ENCODE measurements around the gene TMEM62.
"Not testable (repeated sequence)": the region's sequence is repeated elsewhere in the genome, so short reads cannot be mapped to it uniquely, and the experiment has no call there.

TMEM62 gene

DNA sequence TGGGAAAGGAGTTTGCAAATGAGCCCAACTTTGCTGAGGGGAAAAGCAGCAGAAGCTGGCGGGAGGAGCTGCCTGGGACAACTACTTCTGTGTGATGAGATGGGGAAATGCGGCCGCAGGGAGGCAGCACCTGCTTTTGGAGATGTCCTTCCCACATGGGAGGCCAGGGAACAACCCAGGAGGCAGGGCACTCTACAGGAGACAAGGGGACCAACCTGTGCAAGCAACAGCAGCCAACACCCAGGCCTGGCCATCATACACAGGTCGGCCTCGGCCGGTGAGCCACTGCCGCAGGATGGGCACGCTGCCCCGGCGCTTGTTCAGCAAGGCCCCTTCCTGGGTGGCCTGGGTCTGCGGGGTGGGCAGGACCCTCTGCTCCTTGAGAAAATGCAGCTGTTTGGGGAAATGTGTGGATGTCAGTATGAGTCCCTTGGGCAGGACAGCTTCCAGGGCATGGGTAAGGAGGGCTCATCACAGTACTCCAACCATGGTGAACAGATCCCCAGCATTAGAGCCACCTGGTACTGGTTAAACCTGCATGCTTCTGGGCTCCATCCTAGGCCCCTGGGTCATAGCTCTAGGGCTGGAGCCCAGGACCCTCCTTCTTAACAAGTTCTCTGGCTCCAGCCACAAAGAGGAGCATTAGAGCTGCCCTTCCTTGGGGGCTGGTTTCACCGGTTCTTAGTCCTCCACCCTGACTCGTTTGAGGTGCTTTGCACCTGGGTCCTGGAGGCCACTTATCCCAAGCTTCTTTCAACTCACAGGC, 75.9 kb downstream of the TMEM62 start:
- DNase-seq (ENCODE audit: low read depth, low spot score), result no peak

DNA sequence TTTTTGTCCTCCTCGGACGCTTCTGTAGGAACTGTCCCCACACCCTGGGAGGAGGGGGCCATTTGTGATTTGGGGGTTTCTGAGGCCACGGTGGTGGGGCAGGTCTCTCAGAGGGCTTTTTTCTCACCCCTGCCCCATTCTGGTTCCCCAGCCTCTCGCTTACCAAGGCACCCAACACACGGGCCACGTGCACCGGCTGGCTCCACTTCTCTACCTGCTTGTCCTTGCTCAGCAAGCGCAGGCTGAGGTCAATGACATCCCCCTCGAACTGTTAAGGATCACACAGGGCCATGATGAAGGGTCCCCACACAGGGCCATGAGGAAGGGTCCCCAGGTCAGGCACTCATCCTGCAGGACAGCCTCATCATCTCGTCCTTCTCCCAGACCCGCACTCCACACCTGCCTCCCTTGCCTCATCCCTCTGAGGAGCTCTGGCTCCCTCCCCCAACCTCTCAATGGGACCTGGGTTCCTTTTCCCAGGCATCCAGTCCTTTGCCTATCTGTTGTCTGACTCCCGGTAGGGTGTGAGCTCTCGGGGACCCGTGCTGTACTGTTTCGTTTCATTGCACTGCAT, 76.9 kb downstream of the TMEM62 start:
- no peak for DNase-seq (ENCODE audit: low read depth, low spot score)

DNA sequence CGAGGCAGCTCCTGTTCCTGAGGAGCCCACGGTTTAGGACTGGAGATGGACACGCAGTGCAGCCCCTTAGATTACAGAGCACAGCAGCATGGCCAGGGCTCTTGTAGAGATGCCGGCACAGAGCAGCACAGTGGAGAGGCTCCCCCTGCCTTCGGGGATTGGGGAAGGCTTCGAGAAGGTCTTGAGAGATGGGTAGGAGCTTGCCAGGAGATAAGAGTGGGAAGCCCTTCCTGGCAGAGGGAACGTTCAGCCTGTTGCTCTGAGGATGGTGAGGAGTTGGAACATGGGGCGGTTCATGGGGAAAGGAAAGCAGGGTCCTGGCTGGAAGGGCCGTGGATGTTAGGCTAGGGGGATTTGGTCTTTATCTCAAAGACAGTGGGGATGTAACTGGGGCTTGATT, 77.4 kb downstream of the TMEM62 start:
- DNase-seq (ENCODE audit: low read depth, low spot score), result no peak

DNA sequence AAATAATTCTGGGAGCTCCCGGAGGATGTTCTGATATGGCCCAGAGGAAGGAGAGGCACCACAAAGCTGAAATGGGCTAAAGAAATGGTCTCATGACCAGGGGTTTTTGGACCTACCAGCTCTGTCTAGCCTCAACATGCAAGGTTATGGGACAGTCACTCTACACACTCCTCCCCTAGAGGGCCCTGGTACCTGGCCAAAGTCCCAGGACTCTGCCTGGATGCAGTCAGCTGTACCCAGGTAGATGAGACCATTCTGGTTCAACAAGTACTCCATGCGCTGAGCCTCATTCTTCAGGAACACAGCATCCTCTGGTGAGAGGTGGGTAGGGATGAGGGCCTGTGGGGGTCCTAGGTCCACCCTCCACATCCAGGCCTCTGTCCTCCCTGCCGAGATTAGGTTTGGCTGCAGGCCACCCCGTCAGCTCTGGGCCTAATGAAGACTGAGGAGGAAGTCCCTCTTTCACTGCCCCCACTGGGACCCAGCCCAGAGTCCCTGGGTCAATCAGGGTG, 77.9 kb downstream of the TMEM62 start:
- DNase-seq (ENCODE audit: low read depth, low spot score), result no peak

DNA sequence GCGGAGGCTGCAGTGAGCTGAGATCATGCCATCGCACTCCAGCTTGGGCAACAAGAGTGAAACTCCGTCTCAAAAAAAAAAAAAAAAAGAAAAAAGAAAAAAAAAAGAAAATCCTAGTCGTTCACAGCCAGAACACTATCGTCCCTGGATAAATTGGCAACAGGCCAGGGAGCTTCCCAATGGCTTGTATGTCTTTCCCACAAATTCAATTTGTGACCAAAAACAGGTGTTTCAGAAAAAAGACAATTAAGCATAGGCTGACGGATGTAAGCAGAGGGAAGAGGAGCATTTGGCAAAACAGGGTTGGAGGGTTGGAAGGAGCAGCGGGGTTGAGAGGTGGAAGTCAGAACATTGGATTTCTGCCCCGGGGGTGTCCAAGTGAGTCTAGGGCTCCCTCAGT, 78.9 kb downstream of the TMEM62 start:
- no peak for DNase-seq (ENCODE audit: low read depth, low spot score)

DNA sequence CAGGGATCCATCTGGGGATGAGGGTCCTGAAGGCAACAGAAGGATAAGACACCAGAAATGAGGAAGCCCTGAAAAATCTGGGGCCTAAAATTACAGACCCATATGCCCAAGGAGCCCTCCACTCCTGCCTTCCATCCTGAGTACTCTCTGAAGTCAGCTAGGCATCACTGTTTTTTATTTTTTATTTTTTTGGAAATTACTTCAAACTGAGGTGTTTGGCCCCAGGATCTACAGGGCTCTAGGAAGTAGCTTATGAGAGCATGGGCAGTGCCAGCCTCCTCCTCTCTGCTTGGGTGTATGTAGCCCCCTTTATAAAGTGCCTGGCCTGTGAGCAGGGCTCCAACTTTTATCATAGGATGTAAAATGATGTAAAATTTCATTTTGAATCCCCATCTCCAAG, 79.6 kb downstream of the TMEM62 start:
- no peak for DNase-seq (ENCODE audit: low read depth, low spot score)

DNA sequence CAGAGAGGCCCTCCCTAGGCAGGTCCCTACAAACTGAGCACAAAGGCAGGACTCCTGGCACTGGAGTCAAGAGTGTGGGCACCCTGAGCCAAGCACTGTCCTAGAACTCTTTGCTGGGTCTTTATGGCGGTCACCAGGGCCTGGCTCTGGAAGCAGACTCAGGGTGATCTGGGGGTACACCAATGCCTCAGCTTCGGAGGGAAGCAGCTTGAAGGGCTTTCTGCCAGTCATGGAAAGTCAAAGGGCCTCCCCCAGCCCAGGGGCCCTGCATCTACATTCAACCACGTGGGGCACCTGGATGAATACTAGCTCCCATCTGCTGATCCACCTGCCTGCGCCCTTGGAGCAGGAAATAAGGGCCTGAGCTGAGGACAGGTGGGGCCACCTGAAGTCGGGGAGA, 80.1 kb downstream of the TMEM62 start:
- DNase-seq (ENCODE audit: low read depth, low spot score), result no peak

DNA sequence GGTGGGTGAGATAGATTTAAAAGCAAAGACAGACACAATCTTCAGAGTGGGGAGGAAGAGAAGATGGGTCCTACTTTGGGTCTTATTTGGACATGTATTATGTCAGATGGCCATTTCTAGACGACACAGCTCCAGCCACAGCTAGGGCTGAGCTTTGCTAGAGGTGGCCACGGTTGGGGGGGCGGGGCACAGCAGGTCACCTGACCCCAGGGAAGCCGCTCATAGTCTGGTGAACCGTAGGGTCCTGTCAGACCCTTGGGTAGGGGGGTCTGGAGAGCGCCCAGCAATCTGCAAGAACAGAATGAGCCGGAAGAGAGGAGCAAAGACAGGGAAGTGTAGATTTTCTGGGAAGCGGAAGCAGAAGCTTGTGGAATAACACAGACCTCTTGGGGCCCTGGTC, 80.8 kb downstream of the TMEM62 start:
- no peak for DNase-seq (ENCODE audit: low read depth, low spot score)

DNA sequence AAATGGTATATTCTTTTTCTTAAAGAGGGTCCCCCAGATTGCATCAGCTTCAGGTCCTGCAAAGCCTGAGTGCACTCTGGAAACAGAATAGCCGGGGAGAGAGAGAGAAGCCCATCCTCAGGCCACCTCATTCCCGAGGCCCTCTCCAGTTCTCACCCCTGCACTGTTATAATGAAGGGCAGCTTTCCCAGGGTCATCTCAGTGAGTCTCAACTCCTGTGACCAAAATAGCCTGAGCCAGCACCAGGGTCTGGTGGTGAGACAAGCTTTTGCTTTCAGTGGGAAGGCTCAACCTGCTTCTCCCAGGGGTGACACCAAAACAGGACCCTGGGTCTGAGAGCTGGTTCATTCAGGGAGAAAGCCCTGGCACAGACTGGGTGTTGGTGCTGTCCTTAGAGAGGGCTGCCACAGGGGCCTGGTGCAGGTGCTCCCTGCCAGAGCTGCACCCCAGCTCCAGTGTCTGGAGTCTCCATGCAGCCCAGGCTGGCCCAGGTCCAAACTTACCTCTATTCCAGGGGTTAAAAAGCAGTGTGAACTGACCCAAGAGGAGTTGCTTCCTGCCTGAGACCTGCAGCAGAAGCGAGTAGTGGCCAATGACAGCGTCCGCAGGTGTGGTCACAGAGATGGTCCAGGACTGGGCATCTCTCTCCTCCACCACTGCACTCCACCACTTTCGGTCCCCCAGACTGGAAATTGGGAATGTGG, 81.4 kb downstream of the TMEM62 start:
- DNase-seq (ENCODE audit: low read depth, low spot score), result no peak

DNA sequence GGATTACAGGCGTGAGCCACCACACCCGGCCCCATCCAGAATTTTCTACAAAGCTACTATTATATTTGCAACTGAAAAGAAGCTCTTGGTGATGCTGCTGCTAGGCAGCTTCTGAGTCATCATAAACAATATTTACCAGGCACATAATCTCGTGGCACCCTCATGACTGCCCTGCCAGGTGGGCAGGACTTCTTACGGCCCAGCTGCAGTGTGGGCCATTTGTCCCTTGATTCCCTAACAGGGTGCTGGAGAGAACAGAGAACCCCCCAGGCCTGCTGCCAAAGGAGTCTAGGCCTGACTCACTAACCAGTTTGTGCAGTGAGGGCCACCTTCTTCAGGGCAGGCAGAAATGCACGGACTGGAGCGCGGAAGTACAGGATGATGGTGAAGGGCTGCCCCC, 82.6 kb downstream of the TMEM62 start:
- no peak for DNase-seq (ENCODE audit: low read depth, low spot score)

DNA sequence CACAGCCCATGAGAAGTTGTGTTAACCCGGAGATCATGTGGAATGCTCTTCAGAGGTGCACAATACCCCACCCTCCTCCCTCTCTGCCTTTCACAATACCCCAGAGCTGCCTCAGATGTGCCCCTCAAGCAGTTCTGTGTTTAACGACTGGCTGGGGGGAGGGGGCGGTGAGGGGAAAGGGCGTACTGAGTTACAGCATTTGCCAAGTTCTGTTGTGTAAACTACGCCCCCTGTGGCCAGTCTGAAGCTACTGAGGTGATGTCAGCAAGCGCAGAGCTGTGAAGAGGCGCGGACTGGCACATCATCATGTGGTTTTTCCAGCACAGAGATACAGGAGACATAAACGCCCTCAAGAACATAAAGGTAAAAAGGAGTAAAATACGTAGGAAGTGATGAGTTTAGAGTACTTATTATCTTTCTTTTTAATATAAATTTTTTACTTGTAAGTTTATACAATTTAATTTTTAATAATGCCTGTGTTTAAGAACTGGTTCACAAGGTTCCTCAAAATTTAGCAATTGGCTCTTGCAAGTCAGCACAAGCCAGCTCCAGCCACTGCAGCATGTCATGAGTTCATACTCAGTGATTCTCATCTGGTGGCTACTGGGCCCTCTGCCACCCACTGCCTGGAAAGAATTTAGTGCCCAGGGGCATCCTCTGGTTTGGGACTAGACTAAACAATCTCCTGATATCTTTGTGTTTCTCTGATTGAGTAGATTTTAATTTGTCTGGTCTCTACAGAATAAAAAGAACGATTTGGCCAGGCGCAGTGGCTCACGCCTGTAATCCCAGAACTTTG, 85.7 kb downstream of the TMEM62 start:
- no peak for DNase-seq (ENCODE audit: low read depth, low spot score)

DNA sequence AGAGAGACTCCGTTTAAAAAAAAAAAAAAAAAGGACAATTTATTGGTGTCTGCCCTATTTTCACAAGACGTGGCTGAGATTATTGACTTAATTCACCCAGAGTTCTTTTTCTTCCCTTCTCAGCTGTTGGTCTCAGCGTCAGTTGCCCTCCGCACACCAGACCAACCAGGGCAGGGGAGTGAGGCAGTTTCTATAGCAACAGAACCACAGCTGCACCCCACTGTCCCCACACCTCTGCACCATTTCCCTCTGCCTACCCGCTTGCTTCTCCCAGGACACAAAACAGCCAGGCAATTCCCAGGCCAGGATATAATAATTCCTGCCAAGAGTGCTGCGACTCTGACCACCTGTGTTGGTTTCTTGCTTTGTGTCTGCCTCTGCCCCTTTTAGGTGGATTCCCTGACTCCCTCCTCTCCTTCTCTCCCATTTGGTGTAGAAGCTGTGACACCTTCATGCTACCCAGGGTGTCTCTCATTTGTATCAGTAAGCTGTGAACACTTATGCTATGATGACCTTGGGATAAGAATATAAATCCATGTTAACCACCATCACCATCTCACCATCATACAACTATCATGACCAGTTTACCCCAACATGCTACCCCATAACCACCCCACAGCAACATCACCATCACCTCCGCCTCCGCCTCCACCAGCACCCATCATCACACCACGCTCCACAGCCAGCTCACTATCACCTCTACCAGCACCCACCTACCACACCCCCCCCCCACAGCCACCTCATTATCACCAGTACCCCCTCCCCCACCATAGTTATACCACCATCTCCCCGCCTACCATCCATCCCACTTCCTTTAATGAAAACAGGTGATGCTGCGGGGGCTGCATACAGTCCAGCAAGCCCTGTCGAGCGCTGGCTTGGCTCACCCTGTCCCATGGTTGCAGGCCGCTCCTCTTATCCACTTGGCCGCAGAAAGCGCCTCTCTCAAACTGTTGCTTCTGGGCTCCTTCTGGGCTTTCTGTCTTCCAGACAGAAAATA, 86.8 kb downstream of the TMEM62 start:
- DNase-seq (ENCODE audit: low read depth, low spot score), result no peak

DNA sequence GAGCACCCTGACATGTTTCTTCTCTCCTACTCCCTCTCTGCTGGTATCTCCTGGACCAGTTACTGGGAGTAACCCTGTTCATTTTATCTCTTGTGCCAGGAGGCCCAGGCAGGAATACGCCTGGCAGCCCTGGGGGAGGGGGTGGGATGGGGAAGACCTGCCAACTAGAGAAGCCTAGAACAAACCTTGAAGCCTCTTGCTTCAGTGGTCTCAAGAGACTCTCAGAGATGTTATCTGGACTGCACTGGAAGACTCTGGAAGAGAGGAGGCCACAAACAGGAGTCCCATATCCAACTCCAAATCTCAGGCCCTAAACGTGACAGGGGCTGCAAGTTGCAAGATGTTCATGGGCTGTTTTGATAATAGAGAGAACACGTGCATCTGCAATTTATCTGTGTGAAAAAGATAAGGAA, 87.6 kb downstream of the TMEM62 start, which contains the start of gene EPB42:
EPB42 (minus strand) TSS at position 28 of the 413 bp plus-strand sequence. CDS start 193 bp downstream, outside the sequence.
- no peak for DNase-seq (ENCODE audit: low read depth, low spot score)

DNA sequence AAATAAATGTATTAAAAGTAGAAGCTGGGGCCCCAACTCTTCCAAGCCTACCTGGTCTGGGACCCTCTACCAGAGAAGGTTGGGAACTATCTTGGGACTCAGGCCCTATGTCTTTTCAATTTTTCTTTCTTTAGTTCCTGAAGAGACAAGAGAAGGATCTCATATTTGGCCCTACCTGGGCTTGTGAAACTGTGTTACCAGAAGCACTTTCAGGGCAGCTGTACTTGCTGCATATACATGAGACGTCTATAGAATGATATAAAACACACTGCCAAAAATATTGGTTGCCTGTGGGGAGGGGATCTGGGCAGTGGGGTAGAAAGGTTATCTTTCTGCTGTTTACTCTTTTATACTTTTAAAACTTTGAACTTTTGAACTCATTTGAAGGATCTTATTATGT, 88.0 kb downstream of the TMEM62 start:
- no peak for DNase-seq (ENCODE audit: low read depth, low spot score)

DNA sequence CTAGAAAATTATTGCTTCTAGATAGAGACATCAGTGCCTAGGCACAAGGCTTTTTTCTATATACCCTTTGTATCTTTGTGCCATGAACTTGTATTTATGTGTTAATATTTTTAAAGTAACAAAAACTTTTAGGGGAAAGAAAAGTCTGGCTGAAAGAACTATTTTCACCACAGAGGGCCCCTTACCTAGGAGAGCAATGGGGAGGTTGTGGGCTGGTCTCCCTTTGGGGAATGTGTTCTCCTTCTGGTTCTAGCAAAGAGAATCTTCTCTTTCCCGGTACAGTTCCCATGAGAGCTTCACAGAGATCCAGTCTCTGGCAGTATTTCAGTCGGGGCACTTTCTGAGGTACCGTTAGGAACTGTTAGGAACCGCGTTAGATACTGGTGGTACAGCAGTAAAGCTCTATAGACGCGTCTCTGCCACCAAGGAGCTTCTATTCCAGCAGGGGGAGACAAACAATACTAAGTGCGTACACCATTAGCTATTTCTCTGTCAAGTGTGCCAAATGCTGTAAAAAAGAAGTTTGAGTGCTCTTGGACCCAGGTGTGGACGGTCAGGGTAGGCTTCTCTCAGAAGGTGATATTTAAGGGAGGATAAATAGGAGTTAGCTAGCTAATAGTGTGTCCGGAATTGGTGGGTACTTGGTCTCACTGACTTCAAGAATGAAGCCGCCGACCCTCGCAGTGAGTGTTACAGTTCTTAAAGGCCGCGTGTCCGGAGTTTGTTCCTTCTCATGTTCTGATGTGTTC, 92.0 kb downstream of the TMEM62 start:
- no peak for DNase-seq (ENCODE audit: low read depth, low spot score)

DNA sequence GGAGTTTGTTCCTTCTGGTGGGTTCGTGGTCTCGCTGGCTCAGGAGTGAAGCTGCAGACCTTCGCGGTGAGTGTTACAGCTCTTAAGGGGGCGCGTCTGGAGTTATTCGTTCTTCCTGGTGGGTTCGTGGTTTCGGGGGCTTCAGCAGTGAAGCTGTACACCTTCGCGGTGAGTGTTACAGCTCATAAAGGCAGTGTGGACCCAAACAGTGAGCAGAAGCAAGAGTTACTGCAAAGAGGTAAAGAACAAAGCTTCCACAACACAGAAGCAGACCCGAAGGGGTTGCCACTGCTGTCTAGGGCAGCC, 92.5 kb downstream of the TMEM62 start:
- DNase-seq (ENCODE audit: low read depth, low spot score), result not testable (repeated sequence)

DNA sequence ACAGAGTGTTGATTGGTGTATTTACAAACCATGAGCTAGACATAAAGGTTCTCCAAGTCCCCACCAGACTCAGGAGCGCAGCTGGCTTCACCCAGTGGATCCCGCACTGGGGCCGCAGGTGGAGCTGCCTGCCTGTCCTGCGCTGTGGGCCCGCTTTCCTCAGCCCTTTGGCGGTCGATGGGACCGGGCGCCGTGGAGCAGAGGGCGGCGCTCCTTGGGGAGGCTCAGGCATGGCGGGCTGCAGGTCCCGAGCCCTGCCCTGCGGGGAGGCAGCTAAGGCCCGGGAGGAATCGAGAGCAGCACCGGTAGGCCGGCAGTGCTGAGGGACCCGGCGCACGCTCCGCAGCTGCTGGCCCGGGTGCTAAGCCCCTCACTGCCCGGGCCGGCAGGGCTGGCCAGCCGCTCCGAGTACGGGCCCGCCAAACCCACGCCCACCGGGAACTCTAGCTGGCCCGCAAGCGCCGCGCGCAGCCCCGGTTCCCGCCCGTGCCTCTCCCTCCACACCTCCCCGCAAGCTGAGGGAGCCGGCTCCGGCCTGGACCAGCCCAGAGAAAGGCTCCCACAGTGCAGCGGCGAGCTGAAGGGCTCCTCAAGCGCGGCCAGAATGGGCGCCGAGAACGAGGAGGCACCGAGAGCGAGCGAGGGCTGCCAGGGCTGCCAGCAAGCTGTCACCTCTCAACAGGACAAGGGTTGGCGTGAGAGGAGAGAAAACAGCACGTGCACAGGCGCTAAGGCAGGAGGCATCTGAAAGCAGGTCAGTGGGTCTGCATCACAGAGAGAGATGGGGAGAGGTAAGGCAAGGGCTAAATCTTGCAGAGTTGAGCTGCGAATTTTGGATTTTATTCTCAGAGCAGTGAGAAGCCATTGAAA, 93.3 kb downstream of the TMEM62 start:
- no peak for DNase-seq (ENCODE audit: low read depth, low spot score)

DNA sequence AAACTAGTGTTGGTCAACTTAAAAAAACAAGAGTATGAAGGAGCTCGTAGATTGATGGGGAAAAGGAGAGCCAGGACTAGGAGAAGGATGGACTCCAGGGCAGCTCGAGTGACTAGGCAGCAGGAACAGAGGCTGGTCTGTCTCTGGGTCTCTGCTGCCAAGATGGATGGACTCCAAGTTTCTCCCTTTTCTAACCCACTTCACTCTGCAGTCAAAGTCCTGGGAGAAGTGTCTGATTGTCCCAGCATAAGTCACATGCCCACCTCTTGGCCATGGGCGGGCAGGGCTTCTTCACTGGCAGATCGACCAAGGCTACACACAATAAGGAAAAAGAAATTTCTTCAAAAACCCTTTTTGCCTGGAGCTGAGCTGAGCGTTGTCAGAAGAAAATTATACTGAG, 96.6 kb downstream of the TMEM62 start:
- no peak for DNase-seq (ENCODE audit: low read depth, low spot score)

DNA sequence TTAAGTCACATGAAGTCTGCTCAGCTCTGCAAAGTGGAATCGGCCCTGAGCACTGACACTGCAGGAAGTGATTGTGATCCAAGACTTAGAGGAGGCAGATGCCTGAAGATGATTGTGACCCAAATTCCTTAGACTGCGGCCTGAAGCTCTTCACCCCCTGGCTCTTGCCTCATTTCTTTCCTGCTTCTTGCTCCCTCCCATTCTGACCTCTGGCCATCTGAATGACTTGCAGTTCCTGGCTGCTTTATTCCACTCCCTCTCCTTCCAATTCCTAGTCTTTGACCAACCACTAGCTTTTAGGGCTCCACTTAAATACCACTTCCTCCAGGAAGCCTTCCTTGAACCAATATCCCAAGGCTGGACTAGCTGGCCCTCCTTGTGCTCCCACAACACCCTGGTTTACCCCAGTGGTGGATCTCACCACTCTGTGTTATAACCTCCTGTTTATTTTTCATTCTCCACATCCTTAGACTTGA, 97.3 kb downstream of the TMEM62 start:
- no peak for DNase-seq (ENCODE audit: low read depth, low spot score)
